Mucosa of descending colon (tissue), 3 donors: ENCODE measurements around the gene IMMP2L. TPM values are rescaled to one million over a fixed set of nuclear protein-coding genes. Genes with fewer than 3 reads are reported as not detected.

Experiments used
- ATAC-seq: fragments of 200-7000 bp; cut with Tn5 transposase; one replicate; pipeline ENCODE4 v1.9.1; 2020; ENCODE audit warnings: mild to moderate bottlenecking, moderate library complexity
- DNase-seq, 3 donors: peaks; one replicate each; pipeline ENCODE4 v3.0.0-alpha.2; 2020
- H3K36me3 ChIP-seq: fragments of 200-600 bp; one replicate; pipeline ENCODE4 v1.8.0; 2021; ENCODE audit warnings: low read depth, mild to moderate bottlenecking
- H3K4me1 ChIP-seq: fragments of 200-600 bp; one replicate; pipeline ENCODE4 v1.8.0; 2021; ENCODE audit warnings: low read depth, mild to moderate bottlenecking
- H3K4me3 ChIP-seq: fragments of 200-600 bp; one replicate; pipeline ENCODE4 v1.8.0; 2021; ENCODE audit warnings: mild to moderate bottlenecking
- H3K9me3 ChIP-seq: fragments of 200-600 bp; one replicate; pipeline ENCODE4 v1.8.0; 2021; ENCODE audit warnings: mild to moderate bottlenecking
- CTCF ChIP-seq: fragments of 200-600 bp; IDR thresholded peaks from one replicate; pipeline ENCODE4 v1.8.0; 2022; ENCODE audit warnings: antibody characterized with exemption, mild to moderate bottlenecking
- intact Hi-C, 2 donors: fragments of 100-400 bp; cut with DNase I in 1 of 2; cut with micrococcal nuclease in 1 of 2; formaldehyde crosslinking; loops; one replicate each; pipeline versions ENCODE4 v1.11.0 to v1.11.1; 2022; cut with DNase I, micrococcal nuclease
- total RNA-seq, 3 donors: library from RNA; stranded (reverse); fragmentation: NEBNext Ultra II Directional in 2 of 3; extraction: Animal tissue kit (Norgen Biotek cat#: 25700) in 2 of 3; gene quantifications; one replicate each; pipeline versions ENCODE4 v1.2.1 to v1.2.4, GENCODE V29; 2021 to 2023
- donor health status: DM: no; HTN: no; CAD: no; lungs with moderate emphysema.
- donor health status: DM: no; HTN: no; CAD: no.
- donor health status: DM: no; HTN: yes; CAD: no.

Gene IMMP2L
- total RNA-seq, 3 donors from 2014 or later, result 12.1 to 20.7 (median 17.7) TPM

DNA sequence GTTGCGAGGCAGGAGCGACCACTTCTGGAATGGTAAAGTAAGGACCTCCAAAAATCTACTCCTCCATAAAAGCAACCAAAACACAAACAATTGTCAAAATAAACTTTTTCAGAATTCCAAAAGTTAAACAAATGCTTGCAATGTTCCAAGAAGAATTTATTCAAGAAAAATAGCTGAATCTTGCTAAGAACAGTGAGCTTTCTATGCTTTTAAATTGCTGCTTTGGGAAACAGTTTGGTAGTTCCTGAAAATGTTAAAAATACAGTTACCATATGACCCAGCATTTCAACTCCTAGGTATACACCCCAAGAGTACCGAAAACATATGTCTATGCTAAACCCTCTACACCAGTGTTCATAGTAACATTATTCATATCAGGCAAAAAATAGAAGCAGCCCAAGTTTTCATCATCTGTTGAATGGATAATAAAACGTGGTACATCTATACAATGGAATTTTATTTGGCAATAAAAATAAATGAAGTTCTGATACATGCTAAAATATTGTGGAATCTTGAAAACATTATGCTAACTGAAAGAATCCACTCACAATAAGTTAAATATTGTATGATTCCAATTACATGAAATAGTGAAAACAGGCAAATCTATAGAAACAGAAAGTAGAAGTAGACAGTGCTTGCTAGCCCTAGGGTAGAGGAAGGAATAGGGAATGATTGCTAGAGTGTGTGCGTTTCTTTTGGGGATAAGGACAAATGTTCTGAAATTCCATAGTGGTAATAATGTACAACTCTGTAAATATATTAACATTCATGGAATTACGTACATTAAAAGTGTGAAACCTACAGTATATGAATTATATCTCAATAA is 414.4 kb downstream of the IMMP2L start:
- H3K36me3 ChIP-seq, result no peaks in the 10 kb centered on the region
- intact Hi-C loops, result no loop called here
- DNase-seq (no peak), ATAC-seq (no peak)
- TF ChIP-seq CTCF, result no peak
- H3K4me3 ChIP-seq, result no peak overlapping the region
- H3K9me3 ChIP-seq, result no peaks in the 10 kb centered on the region
- H3K4me1 ChIP-seq, result no peaks in the 10 kb centered on the region

DNA sequence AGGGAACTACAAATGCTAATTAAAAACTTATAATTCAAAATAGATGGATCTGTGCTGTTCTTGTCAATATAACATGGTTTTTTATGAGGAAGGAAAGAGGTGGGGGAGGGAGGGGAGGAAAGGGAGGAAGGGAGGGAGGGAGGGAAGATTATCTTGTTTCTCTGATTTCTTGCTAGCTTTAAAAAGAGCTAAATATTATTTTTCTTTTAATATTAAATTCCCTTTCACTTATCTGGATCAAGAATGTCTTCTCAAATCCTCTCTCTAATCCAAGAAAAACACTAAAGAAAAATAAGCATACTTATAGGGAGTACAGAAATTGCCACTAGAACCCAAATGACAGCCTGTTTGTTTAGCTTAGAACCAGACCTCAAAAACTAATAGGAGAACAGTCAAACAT is 416.2 kb downstream of the IMMP2L start:
- Histone ChIP-seq H3K4me1 (no peaks in the 10 kb centered on the region), H3K36me3 (no peaks in the 10 kb centered on the region), H3K4me3 (no peak overlapping the region), H3K9me3 (no peaks in the 10 kb centered on the region)
- DNase-seq (no peak), ATAC-seq (no peak)
- no peak for TF ChIP-seq CTCF
- intact Hi-C loops, result no loop called here

DNA sequence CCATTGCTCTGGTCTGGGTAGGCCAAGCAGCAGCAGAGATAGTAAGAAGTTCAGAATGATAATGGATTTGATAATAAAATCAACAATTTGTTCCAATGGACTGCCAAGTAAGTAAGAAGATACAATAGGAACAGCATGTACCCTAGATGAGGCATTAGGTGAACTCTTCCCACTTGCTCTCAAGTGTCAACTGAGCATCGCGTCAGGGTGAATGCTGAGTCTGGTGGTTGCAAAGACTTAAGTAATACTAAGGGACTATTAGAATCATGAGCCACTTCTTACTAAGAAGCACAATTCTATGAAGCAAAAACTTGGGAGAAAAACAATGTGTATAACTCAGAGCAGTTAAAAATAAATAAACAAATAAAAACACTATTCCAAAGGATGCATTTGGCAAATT is 416.8 kb downstream of the IMMP2L start:
- H3K4me3 ChIP-seq, result no peak overlapping the region
- intact Hi-C loops, result no loop called here
- no peaks in the 10 kb centered on the region for H3K4me1 ChIP-seq
- no peaks in the 10 kb centered on the region for H3K9me3 ChIP-seq
- DNase-seq (no peak), ATAC-seq (no peak)
- no peak for TF ChIP-seq CTCF
- H3K36me3 ChIP-seq, result no peaks in the 10 kb centered on the region

- no peaks in the 10 kb centered on the region for H3K36me3 ChIP-seq
- DNase-seq, result no peak
- ATAC-seq, result no peak
- peaks cover 9% of the 10 kb centered on the region for H3K4me1 ChIP-seq
- H3K4me3 ChIP-seq, result no peak overlapping the region
- TF ChIP-seq CTCF, result no peak
- no peaks in the 10 kb centered on the region for H3K9me3 ChIP-seq
- intact Hi-C loops, result no loop called here
Measured at GRCh38 chr7:111140091-111140865, 422.0 kb downstream of the IMMP2L start.

- Histone ChIP-seq H3K4me1 (peaks cover 9% of the 10 kb centered on the region), H3K36me3 (no peaks in the 10 kb centered on the region), H3K9me3 (no peaks in the 10 kb centered on the region), H3K4me3 (no peak overlapping the region)
- no peak for ATAC-seq
- TF ChIP-seq CTCF, result no peak
- no peak for DNase-seq
- intact Hi-C loops, result no loop called here
Measured at GRCh38 chr7:111138586-111138985, 423.7 kb downstream of the IMMP2L start.
